Measurements from ENCODE around the gene ERCC1.
A peak's percentile ranks its signal among the peaks of the same experiment; 100 is the strongest.

ERCC1 gene

DNA sequence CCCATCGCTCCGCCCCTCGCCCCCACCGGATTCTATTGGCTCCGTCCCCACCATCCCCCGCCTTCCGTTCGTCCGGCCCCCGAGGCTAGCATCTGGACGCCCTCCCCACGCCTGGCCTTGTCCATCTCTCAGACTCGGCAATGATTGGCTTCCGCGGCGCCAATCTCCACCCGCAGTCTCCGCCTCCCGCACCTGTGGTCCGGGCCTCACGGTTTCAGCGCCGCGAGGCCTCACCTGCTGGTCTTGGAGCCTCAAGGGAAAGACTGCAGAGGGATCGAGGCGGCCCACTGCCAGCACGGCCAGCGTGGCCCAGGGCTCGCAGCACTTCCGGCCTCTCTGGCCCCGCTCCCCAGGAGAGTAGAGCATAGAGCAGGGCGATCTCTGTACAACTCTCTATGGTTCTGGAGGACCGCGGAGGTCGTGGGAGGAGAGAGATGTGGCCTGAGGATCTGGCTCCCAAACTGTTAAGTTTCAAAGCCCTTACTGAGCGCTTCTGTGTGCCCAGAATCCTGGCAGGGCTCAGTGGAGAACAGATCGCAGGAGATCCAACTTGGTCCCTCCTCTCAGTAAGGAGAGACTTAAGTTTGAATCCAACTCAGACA is at the start of gene ERCC1:
TSS of gene ERCC1 (minus strand) at position 329 of the 602 bp plus-strand sequence. CDS start 543 bp downstream, outside the sequence.
- peak; percentile 95 for DNase-seq
- ATAC-seq, result peak; percentile 79

DNA sequence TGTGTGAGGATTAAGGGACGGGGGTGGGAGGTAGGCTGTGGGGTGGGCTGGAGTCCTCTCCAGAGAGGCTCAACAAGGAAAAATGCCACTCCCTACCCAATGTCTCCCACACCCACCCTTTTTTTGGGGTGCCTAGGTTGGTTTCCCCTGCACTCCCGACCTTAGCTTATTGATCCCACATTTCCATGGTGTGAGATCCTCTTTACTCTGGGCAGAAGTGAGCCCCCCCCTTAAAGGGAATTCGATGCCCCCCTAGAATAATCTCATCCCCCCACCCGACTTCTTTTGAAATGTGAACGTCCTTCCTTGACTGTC is 49.6 kb upstream of the ERCC1 start:
- no peak for ATAC-seq
- DNase-seq, result no peak

DNA sequence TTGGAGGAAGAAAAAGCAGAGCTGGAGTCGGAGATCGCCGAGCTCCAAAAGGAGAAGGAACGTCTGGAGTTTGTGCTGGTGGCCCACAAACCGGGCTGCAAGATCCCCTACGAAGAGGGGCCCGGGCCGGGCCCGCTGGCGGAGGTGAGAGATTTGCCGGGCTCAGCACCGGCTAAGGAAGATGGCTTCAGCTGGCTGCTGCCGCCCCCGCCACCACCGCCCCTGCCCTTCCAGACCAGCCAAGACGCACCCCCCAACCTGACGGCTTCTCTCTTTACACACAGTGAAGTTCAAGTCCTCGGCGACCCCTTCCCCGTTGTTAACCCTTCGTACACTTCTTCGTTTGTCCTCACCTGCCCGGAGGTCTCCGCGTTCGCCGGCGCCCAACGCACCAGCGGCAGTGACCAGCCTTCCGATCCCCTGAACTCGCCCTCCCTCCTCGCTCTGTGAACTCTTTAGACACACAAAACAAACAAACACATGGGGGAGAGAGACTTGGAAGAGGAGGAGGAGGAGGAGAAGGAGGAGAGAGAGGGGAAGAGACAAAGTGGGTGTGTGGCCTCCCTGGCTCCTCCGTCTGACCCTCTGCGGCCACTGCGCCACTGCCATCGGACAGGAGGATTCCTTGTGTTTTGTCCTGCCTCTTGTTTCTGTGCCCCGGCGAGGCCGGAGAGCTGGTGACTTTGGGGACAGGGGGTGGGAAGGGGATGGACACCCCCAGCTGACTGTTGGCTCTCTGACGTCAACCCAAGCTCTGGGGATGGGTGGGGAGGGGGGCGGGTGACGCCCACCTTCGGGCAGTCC is 49.0 kb upstream of the ERCC1 start:
- no peak for ATAC-seq
- DNase-seq, result no peak

DNA sequence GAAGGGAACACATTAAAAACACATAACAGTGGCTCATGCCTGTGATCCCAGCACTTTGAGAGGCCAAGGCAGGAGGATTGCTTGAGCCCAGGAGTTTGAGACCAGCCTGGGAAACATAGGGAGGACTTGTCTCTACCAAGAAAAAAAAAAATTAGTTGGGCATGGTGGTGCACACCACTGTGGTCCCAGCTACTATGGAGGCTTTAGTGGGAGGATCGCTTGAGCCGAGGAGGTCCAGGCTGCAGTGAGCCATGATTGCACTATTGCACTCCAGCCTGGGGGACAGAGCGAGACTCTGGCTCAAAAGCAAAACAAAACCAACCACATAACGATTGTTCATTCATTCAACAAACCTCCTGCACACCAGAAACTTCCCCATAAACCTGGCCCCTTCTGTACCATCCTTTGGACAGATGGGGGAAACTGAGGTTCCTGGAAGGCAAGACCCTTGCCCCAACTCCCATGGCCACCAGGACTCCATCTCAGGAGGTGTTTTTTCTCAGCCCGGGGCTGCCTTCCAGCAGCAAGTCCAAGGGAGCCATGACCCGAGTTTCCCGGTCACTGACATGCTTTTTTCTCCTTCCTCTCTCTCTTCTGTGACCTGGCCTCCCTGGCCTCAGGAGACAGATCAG is 48.3 kb upstream of the ERCC1 start:
- no peak for DNase-seq
- ATAC-seq, result no peak

DNA sequence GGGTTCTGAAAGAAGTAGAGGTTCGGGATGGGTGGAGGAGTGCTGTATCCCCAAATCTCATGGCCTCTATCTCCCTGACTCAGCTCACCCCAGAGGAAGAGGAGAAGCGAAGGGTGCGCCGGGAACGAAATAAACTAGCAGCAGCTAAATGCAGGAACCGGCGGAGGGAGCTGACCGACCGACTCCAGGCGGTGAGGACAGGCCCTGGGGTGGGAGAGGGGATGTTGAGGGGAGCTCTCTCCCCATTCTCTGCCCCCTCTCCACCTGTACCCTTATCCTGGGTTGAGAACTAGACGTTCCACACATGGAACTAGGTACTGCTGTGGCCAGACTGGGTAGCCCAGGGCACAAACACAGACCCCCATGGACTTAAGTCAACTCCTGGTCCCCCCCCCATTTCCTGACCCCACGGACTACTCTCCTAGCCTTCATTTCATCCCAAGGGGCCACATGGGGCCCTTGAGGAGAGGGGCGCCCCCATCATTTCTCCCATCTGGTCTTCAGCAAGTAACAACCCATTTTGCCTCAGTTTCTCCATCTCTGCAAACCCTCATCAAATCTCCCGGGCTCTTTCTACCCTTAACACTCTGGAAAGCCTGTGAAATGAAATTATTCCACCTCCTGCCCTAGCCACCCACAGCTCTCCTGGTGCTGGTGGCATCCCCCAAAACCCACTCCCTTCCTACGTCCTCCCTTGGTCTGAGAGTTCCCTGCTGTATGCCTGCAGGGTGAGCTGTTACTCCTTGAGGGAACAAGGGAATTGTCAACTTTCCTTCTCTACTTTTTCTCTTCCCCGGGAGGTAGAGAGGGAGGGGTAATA is 47.6 kb upstream of the ERCC1 start:
- DNase-seq (no peak), ATAC-seq (no peak)

DNA sequence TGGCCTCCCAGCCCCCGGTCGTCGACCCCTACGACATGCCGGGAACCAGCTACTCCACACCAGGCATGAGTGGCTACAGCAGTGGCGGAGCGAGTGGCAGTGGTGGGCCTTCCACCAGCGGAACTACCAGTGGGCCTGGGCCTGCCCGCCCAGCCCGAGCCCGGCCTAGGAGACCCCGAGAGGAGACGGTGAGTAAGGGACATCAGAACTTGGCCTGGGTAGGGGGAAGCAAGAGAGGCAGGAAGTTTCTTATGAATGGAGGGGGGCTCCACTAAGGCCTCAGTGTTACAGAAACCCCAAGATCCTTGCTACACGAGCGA is 47.0 kb upstream of the ERCC1 start:
- ATAC-seq (no peak), DNase-seq (no peak)

DNA sequence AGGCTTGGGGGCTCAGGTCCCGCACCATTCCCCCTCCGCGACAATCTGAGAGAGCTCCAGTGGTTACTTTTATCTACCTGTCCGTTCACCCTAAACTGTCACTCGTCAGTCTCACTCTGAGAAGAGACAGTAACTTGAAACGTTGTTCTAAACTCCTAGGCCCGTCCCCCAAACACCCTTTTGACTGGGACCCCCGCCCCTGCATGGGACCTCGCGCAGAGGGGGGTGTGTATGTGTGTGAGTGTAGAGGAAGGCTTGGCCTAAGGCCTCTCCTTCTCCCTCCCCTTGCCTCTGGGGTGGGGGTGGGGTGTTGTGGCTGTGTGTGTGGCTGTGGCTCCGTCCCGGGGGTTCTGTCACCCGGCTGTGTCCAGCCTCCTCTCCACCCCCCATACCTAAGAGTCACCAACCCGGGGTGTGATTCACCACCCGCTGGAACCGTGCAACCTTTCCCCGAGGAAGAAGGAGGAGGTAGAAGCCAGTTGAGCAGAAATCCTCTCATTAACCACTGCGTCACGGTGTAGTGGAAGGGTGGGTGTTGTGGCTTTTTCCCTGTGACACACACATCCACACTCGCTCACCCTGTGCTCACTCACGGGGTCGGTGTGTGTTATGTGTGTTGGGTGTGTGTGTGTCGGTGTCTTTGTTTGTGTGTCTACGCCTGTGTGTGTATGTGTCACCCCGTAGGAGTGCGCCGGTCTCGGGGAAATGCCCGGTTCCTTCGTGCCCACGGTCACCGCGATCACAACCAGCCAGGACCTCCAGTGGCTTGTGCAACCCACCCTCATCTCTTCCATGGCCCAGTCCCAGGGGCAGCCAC is 46.4 kb upstream of the ERCC1 start:
- no peak for ATAC-seq
- DNase-seq, result peak; percentile 41

DNA sequence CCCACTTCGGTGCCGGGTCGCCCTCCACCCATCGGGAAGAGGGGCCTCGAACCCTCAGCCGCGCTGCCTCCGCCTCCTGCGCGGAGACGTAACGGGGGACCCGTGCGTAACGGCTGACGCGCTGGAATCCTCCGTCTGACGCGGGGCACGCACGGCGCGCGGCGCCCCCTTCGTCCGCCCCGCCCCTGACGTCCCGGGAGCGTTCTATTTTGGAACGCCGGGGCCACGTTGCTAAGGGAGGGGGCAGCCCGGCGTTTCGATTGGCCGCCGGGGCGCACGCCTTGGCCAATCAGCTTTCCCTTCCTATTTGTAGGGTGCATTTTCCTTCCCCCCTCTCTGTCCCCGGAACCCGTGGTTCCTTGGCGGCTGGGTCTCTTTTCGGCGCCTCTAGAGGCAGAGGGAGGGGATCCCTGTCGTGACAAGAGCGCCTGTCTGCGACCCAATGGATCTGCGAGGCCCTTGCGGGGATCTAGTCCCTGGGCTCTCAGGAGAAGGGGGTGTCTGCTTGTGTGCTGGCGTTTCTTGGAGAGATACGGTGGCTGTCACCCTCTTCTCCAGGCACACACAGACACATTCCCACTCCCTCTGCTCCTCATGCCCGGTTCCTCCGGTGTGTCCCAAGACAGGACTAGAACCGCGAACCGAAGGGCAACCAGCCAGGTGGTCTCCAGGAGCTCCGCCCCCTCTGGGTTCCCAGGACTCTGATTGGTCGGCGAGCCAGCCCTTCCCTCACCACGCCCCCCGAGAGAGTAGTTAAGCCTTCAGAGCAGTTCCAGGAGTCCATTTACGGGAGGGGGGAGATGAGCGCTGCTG is 45.6 kb upstream of the ERCC1 start:
- DNase-seq (peak; percentile 96), ATAC-seq (peak; percentile 84)

DNA sequence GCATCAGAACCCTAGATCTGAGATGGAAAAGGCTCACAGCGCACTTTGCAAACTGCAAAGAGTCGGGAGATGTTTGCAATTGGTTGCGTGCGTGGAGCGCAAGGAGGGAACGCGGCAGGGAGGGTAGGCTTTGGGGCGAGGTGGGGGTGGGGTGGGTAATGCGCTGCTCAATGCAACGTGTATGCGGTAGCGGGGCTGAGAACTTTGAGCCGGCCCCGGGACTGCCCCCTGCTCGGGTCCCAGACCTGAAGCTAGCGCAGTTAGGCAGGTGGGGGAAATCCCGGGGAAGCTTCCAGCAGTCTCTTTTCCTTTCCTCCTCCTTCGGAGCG is 45.0 kb upstream of the ERCC1 start:
- no peak for DNase-seq
- peak; percentile 63 for ATAC-seq

DNA sequence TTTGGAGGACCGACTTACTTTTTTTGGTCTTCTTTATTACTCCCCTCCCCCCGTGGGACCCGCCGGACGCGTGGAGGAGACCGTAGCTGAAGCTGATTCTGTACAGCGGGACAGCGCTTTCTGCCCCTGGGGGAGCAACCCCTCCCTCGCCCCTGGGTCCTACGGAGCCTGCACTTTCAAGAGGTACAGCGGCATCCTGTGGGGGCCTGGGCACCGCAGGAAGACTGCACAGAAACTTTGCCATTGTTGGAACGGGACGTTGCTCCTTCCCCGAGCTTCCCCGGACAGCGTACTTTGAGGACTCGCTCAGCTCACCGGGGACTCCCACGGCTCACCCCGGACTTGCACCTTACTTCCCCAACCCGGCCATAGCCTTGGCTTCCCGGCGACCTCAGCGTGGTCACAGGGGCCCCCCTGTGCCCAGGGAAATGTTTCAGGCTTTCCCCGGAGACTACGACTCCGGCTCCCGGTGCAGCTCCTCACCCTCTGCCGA is 44.5 kb upstream of the ERCC1 start:
- DNase-seq (peak; percentile 53), ATAC-seq (peak; percentile 1)

DNA sequence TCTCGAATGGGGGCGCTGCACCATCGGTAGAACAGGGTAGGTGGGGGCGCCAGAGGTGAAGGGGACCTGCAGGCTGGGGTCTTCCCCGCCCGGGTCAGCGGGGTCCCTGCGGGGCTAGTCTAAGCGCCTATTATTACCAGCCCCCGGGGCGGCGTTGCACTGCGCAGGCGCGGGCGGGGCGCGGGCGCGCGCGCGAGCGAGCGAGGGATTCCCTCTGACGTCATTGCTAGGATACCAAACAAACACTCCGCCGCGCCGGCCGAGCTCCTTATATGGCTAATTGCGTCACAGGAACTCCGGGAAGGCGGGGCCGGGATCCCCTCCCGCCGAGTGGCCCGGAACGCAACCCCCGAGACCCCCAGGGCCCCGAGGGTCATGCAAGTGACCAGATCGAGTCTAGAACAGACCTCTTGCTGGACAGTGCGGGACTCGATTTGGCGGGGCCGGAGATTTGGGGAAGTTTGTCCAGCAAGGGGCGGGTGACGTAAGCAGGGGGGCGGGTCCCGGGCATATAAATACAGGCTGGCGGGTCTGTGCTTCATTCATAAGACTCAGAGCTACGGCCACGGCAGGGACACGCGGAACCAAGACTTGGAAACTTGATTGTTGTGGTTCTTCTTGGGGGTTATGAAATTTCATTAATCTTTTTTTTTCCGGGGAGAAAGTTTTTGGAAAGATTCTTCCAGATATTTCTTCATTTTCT is 43.9 kb upstream of the ERCC1 start, which contains the start of gene FOSB:
TSS of gene FOSB (plus strand) at position 541 of the 703 bp plus-strand sequence. CDS start 591 bp downstream, outside the sequence.
- DNase-seq (peak; percentile 93), ATAC-seq (peak; percentile 21)

DNA sequence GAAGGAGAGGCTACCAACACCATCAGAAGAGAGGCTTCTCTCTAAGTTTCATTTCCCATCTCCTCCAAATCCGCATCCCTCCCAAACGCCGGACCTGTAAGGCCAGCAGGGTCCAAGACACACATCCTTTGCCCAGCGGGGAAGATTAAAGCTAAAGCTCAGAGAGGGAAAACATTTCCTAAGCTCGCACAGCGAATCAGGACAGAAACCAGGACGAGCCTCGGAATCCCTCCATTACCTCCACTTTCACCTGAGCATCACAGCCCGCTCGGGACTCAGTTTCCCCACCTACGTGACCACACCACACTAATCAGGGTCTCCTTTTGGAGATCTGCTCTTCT is 43.4 kb upstream of the ERCC1 start:
- no peak for DNase-seq
- no peak for ATAC-seq

DNA sequence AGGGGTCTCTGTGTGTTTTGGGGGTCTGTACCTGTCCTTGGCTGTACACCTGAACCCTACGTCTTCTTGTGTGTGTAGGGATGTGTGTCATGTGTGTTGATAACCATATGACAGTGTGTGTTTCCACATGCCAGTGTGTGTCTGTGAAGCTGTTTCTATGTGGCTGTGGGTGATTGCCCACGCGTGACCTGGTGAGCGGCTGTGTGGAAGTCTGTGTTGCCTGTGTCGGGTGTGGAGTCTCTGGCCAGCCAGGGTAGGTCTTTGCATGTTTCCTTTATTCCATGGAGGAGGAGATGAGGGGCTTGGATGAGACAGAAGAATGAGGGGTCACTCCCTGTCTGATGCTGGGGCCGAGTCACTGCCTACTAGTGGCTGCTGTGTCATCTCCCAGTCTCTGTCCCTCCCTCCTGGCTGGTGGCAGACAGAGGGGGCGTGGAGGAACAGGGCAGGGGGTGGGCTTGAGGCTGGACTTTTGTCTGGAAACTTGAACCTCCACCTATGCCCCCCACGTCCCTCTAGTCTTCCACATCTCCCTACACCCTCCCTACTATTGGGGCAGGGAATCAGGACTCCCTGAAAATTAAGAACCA is 41.2 kb upstream of the ERCC1 start:
- DNase-seq (no peak), ATAC-seq (no peak)

DNA sequence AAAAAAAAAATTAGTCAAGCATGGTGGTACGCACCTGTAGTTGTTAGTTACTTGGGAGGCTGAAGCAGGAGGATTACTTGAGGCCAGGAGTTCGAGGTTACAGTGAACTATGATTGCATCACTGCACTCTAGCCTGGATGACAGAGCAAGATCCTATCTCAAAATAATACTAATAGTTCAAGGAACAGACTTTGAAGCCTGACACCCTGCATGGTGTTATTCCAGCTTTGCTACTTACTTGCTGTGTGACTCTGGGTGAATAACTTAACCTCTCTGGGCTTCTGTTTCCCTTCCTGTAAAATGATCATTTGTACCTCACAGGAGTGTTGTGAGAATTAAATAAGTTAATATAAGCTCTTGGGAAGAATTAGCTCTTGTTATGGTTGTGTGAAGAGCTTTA is 40.6 kb upstream of the ERCC1 start:
- DNase-seq (no peak), ATAC-seq (no peak)

DNA sequence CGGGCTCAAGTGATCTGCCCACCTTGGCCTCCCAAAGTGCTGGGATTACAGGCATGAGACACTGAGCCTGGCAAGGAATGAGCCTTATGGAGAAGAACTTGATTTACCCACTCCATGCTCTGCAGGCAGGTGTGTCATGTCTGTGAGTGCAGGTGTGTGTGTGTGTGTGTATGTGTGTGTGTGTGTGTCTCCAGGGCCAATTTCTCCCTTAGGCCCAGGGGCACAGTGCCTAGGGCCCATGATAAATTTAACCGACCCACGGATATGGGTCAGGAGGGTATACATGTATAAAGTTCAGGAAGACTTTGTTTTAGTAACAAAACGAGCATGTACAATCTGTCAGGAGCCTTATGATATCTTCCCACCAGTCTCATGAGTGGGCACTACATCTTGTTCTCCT is 39.5 kb upstream of the ERCC1 start:
- ATAC-seq, result no peak

DNA sequence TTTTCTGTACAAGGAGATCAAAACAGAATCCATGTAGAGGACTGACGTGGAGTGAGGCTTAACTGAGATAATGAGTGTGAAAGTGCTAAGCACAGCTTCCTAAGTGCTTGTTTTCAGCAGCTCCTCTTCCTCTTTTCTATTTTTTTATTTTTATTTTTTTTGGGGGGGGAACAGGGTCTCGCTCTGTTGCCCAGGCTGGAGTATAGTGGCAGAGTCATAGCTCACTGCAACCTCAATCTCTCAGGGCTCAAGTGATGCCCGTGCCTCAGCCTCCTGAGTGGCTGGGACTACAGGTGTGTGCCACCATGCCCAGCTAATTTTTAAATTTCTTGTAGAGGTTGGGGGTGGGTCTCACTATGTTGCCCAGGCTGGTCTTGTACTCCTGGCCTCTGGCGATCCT is 38.5 kb upstream of the ERCC1 start:
- DNase-seq (no peak), ATAC-seq (no peak)

More for the DNA sequence above, 39.5 kb upstream of the ERCC1 start:
- DNase-seq, result no peak

DNA sequence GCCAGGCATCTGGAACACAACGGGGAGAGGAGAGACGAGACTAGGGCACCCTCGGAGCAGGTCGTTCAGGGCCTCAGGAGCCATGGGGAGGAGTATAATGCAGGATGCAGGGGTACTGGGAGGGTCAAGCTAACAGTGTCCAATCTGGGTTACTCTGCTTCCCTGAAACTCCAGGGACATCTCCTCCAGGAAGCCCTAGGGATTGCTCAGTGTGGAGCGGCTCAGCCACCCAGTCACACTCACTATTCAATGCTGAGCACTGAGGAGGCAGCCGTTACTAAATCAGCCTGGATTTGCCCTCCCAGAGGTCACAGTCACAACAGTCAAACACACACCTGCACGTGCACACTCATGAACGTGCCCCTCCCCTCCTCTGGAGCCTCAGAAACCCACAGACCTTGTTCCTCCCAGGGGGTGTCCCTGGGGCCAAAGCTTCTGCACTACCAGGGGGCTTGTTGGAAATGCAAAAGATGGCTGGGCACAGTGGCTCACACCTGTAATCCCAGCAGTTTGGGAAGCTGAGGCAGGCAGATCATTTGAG is 37.2 kb upstream of the ERCC1 start:
- no peak for DNase-seq
- no peak for ATAC-seq

DNA sequence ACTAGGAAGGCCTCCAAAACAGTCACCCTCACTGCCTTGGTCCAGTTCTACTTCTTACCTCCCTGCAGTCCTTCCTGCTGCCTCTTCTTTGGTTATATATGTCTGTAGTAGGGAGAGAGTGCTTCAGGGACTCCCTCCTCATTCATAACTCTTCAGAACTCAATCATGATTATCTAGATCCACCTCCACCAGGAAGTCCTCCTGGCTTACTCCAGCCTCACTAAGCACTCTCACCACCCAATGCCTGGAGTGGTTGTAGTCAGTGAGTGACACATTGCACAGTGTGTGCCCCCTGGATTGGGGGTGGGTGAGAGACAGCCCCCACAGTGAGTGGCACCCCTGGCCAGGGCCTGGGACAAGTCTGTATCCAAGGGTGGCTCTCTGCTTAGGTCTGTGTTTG is 34.1 kb upstream of the ERCC1 start:
- ATAC-seq (no peak), DNase-seq (no peak)

DNA sequence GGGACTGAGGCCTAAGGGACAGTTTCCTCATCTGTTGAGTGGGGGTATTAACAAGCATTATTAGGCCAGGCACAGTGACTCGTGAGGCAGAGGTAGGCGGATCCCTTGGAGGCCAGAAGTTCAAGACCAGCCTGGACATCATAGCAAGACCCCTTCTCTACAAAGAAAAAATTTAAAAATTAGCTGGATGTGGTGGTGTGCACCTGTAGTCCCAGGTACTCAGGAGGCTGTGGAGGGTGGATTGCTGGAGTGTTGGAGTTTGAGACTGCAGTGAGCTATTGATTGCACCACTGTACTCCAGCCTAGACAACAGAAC is 32.7 kb upstream of the ERCC1 start:
- no peak for DNase-seq
- no peak for ATAC-seq
